ENCODE measurements around the gene CTBP2.

CTBP2 gene

DNA sequence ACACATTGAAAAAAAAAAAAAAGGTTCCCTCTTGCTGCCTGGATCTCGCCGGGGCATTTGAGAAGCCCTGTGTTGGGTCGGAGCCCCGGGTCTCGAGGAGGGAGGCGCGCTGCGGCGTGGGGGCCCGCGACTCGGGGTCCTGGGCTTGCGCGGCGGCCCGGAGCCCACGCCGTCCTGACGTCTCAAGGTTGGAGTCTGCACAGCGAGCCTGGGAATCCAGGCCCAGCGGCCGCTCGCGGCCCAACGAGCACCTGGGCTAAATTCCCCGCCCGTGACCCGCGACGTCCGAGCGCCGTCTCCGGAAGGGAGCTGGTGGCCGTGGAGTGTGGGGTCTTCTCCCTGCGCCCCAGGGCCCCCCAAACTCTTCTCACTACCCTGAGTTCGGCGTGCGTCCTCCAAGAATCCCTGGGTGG is 1.4 kb upstream of the CTBP2 start:
- POLR2A ChIA-PET, result no interaction called here
- peak; percentile 39 for DNase-seq (ENCODE audit: extremely low spot score)
- TF ChIP-seq SP1 (IDR thresholded peaks at IDR 0.05) (no peak), L3MBTL2 (conservative IDR thresholded peaks at IDR 0.05) (peak; percentile 36; the same call in 1 of the 2 replicates), ZNF384 (IDR thresholded peaks at IDR 0.05) (peak; percentile 66)
- CTCF ChIA-PET, result interaction anchor here (0.6 kb wide), 1 partner anchor 517 kb away, joined by 3 read pairs; no protein-coding TSS in a partner anchor

GRCh38 chr10:125160856-125161706 is 718 bp upstream of the CTBP2 start:
- ChIA-PET CTCF (interaction anchor here (0.6 kb wide), 1 partner anchor 94 kb away, joined by 3 read pairs; no protein-coding TSS in a partner anchor), POLR2A (interaction anchor here (0.6 to 1.0 kb wide), 3 partner anchors 17 to 167 kb away, joined by 3 to 5 read pairs (median 3); no protein-coding TSS in a partner anchor)
- DNase-seq (ENCODE audit: extremely low spot score), result peak; percentile 87
- TF ChIP-seq FOXA1 (IDR thresholded peaks at IDR 0.05) (no peak), FOXM1 (IDR thresholded peaks at IDR 0.05; ENCODE audit: borderline replicate concordance) (0 out of 2 replicates have a peak, but pooled peaks have one; percentile 60)

GRCh38 chr10:125159486-125159931 is 854 bp downstream of the CTBP2 start:
- TF ChIP-seq NFRKB (IDR thresholded peaks at IDR 0.05), result no peak
- no peak for TF ChIP-seq BHLHE40 (IDR thresholded peaks at IDR 0.05; ENCODE audit: borderline replicate concordance)
- TF ChIP-seq CTBP1 (IDR thresholded peaks at IDR 0.05; ENCODE audit: borderline replicate concordance), result no peak
- TF ChIP-seq PKNOX1 (IDR thresholded peaks at IDR 0.05), result no peak
- no peak for TF ChIP-seq ARNT (IDR thresholded peaks at IDR 0.05)
- TF ChIP-seq ZNF384 (IDR thresholded peaks at IDR 0.05), result no peak
- TF ChIP-seq L3MBTL2 (conservative IDR thresholded peaks at IDR 0.05), result no peak
- no peak for TF ChIP-seq LEF1 (IDR thresholded peaks at IDR 0.05; ENCODE audit: borderline replicate concordance)
- TF ChIP-seq ELF4 (IDR thresholded peaks at IDR 0.05), result no peak
- TF ChIP-seq FOXA1 (IDR thresholded peaks at IDR 0.05), result no peak
- TF ChIP-seq SP1 (IDR thresholded peaks at IDR 0.05), result no peak
- TF ChIP-seq TARDBP (IDR thresholded peaks at IDR 0.05), result no peak
- no peak for DNase-seq (ENCODE audit: extremely low spot score)
- ChIA-PET CTCF (no interaction called here), POLR2A (no interaction called here)

DNA sequence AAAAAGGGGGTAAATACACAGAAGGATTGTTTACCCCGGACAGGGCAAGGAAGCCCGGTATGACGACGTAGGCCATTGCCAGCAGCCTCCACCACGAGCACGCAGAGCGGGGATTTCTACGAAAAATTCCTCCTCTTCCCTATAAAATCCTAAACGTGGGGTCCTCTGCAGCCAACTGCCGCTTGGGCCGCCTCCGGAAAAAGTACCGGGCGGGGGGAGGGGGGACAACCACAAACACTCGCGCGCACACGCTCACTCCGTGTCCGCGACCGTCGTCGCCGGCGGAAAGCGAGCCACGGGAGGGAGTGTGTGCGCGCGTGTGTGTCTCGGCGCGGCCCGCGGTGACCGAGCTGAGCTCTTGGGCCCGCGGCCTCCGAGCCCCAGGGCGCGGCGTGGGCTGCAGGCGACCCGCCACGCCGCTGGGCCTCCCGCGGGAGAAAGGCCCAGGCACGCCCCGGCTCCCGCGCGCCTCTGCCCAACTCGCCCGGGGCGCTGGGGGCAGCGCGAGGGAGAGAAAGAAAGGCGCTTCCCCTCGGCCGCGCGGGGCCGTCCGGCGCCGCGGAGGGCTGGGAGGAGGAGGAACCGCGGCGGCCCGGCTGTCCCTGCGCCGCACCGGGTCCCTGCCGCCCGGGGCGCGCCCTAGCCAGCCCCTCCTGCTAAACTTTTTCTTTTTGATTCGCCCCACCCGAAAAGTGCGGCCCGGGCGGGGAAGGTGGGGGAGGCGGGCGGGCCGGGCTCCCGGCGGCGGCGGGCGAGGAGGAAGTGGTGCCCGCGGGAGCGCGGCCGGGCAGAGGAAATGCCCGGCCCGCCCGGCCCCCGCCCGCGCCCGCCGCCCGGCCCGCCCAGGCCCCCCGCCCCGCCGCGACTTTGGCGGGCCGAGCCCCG is 1.5 kb downstream of the CTBP2 start:
- peak; percentile 43 for DNase-seq (ENCODE audit: extremely low spot score)
- ChIA-PET POLR2A (no interaction called here), CTCF (no interaction called here)
- TF ChIP-seq FOXA1 (IDR thresholded peaks at IDR 0.05) (no peak), ELF4 (IDR thresholded peaks at IDR 0.05) (no peak), HDGF (IDR thresholded peaks at IDR 0.05; ENCODE audit: borderline replicate concordance) (no peak), PKNOX1 (IDR thresholded peaks at IDR 0.05) (no peak), ZNF384 (IDR thresholded peaks at IDR 0.05) (no peak), L3MBTL2 (conservative IDR thresholded peaks at IDR 0.05) (no peak), CTBP1 (IDR thresholded peaks at IDR 0.05; ENCODE audit: borderline replicate concordance) (no peak), BHLHE40 (IDR thresholded peaks at IDR 0.05; ENCODE audit: borderline replicate concordance) (no peak), SP1 (IDR thresholded peaks at IDR 0.05) (no peak)

- CTCF ChIA-PET, result no interaction called here
- DNase-seq (ENCODE audit: extremely low spot score), result no peak
- POLR2A ChIA-PET, result no interaction called here
- TF ChIP-seq ZNF384 (IDR thresholded peaks at IDR 0.05), result no peak
- TF ChIP-seq ELF4 (IDR thresholded peaks at IDR 0.05), result no peak
- TF ChIP-seq L3MBTL2 (conservative IDR thresholded peaks at IDR 0.05), result peak; percentile 27; the same call in 1 of the 2 replicates
- no peak for TF ChIP-seq HDGF (IDR thresholded peaks at IDR 0.05; ENCODE audit: borderline replicate concordance)
- no peak for TF ChIP-seq ARNT (IDR thresholded peaks at IDR 0.05)
- TF ChIP-seq SUZ12 (IDR thresholded peaks at IDR 0.05), result no peak
- TF ChIP-seq NFRKB (IDR thresholded peaks at IDR 0.05), result no peak
These were observed 2.1 kb downstream of the CTBP2 start for GRCh38 chr10:125158275-125158600.

DNA sequence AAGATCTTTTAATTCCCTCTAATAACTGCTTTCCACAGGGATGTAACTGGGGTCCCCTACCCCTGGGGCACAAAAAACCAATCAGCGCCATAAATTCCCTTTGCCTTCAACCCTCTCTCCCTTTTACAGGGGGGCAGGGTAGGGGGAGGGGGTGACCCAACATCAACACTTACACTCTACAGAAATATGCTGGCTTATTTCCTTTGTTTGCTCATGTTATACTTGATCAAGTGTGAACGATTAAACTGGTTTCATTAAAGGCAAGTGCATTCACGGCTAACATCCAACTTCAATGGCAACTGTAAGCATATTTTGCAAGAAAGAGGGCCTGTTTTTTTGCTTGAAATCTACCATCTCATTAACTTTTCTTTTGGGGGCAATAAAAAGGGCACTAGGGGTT is 2.9 kb downstream of the CTBP2 start:
- POLR2A ChIA-PET, result no interaction called here
- DNase-seq (ENCODE audit: extremely low spot score), result no peak
- CTCF ChIA-PET, result no interaction called here
- TF ChIP-seq HDGF (IDR thresholded peaks at IDR 0.05; ENCODE audit: borderline replicate concordance), result no peak
- TF ChIP-seq FOXK2 (IDR thresholded peaks at IDR 0.05), result no peak
- TF ChIP-seq TARDBP (IDR thresholded peaks at IDR 0.05), result no peak
- TF ChIP-seq ARNT (IDR thresholded peaks at IDR 0.05), result no peak
- no peak for TF ChIP-seq FOXA1 (IDR thresholded peaks at IDR 0.05)
- no peak for TF ChIP-seq PKNOX1 (IDR thresholded peaks at IDR 0.05)
- no peak for TF ChIP-seq SP1 (IDR thresholded peaks at IDR 0.05)
- TF ChIP-seq BHLHE40 (IDR thresholded peaks at IDR 0.05; ENCODE audit: borderline replicate concordance), result no peak
